Glutamatergic neuron (in vitro differentiated cells): ENCODE measurements around the gene CA9. TPM values are rescaled to one million over a fixed set of nuclear protein-coding genes. Genes with fewer than 3 reads are reported as not detected.

Source experiments
- DNase-seq: peaks from one replicate; pipeline ENCODE4 v3.0.0; 2022
- H3K27ac Mint-ChIP-seq: one replicate; pipeline ENCODE4 v1.8.0; 2020; ENCODE audit warnings: mild to moderate bottlenecking, mixed read lengths, inconsistent platforms; ENCODE audit not compliant: unreplicated experiment
- H3K27me3 Mint-ChIP-seq: one replicate; pipeline ENCODE4 v1.8.0; 2020; ENCODE audit warnings: mild to moderate bottlenecking, moderate library complexity, mixed read lengths, inconsistent platforms; ENCODE audit not compliant: unreplicated experiment
- H3K36me3 Mint-ChIP-seq: one replicate; pipeline ENCODE4 v1.8.0; 2020; ENCODE audit warnings: mild to moderate bottlenecking, mixed read lengths, inconsistent platforms; ENCODE audit not compliant: unreplicated experiment
- H3K4me1 Mint-ChIP-seq: one replicate; pipeline ENCODE4 v1.8.0; 2020; ENCODE audit warnings: mild to moderate bottlenecking, low read depth, mixed read lengths, inconsistent platforms; ENCODE audit not compliant: unreplicated experiment
- H3K4me3 Mint-ChIP-seq: one replicate; pipeline ENCODE4 v1.8.0; 2020; ENCODE audit warnings: mild to moderate bottlenecking, mixed read lengths, inconsistent platforms; ENCODE audit not compliant: unreplicated experiment
- H3K9me3 Mint-ChIP-seq: one replicate; pipeline ENCODE4 v1.8.0; 2020; ENCODE audit warnings: mild to moderate bottlenecking, moderate library complexity, mixed read lengths, inconsistent platforms; ENCODE audit not compliant: unreplicated experiment
- CTCF ChIP-seq: fragments of 200-600 bp; sonication (generic); IDR thresholded peaks from one replicate; pipeline ENCODE4 v1.5.0; 2021; ENCODE audit not compliant: partially characterized antibody, unreplicated experiment
- total RNA-seq: library from RNA; stranded (reverse); fragmentation: NEBNext Ultra II Directional; extraction: Animal tissue kit (Norgen Biotek cat#: 25700); gene quantifications from one replicate; pipeline ENCODE4 v1.2.1, GENCODE V29; 2021; ENCODE audit not compliant: unreplicated experiment

The CA9 gene
- total RNA-seq, 1 donor from 2014 or later, result not detected

DNA sequence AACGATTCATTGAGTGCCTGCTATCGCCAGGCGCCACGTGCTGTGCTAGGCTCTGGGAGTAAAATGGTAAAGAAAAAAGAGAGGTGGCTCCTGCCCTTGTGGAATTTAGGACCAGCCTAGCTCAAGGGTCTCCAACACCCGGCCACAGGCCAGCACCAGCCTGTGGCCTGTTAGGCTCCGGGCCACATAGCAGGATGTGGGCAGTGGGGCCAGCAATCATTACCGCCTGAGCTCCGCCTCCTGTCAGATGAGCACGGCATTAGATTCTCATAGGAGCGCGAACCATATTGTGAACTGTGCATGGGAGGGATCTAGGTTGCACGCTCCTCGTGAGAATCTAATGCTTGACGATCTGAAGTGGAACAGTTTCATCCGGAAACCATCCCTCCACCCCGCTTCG, 17.4 kb upstream of the CA9 start:
- no peaks in the 10 kb centered on the region for H3K36me3 Mint-ChIP-seq
- peak overlapping the region; percentile 83 for H3K4me3 Mint-ChIP-seq
- peak overlapping the region; percentile 99 for H3K27ac Mint-ChIP-seq
- H3K9me3 Mint-ChIP-seq, result peaks cover 20% of the 10 kb centered on the region
- H3K4me1 Mint-ChIP-seq, result peaks cover 15% of the 10 kb centered on the region
- DNase-seq, result no peak
- peaks cover 19% of the 10 kb centered on the region for H3K27me3 Mint-ChIP-seq
- no peak for TF ChIP-seq CTCF

DNA sequence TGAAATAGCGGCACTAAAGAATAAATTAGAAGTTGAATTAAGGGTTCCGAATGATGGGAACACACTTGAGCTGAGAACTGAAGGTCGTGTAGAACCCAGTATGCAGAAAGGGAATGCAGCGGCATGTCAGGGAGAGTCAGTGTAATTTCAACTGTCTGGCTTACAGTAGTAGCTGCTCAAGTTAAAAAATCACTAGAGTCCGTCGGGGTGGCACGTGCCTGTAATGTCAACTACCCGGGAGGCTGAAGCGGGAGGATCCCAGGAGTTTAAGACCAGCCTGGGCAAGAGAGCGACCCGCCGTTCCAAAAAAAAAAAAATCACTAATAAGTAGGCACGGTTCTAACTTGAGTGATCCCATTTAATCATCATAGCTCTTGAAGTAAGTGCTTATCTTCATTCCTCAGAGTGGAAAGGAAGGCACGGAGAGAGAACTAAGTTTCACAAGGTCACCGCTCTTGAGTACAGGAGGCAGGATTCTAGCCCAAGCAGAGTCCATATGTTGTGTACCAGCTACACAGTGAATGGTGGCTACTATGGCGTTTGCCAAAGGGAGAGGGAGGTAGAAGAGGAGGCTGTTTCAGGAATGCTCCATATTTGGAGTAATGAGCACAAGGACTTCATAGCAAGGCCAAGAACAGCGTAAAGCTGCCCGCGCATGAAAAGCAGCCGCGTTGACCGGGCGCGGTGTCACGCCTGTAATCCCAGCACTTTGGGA, 16.7 kb upstream of the CA9 start:
- peaks cover 15% of the 10 kb centered on the region for H3K27me3 Mint-ChIP-seq
- H3K4me1 Mint-ChIP-seq, result peaks cover 14% of the 10 kb centered on the region
- H3K36me3 Mint-ChIP-seq, result no peaks in the 10 kb centered on the region

DNA sequence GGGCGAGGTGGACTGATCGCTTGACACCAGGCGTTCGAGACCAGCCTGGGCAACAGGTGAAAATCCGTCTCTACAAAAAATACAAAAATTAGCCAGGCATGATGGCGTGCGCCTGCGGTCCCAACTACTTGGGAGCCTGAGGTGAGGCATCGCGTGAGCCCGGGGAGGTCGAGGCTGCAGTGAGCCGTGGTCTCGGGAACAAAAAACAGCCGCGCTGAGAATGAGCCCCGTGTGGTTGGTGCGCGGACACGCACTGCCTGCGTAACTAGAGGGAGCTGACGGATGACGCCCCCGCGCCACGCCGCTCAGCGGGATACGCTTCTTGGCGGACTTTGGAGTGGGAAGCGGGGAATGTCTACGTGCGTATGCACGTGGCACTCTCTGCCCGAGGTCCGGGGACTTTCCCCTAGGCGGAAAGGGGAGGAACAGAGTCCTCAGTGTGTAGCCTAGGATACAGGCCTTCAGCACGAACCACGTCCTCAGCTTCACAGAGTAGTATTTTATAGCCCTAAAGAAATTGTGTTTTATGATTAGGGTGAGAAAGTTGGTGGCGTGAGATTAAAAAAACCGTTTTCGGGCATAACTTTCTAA, 16.1 kb upstream of the CA9 start, which contains the start of gene RMRP:
Gene RMRP (minus strand): TSS at position 474 of the 591 bp plus-strand sequence.
- peak; percentile 91 for DNase-seq
- Mint-ChIP-seq H3K9me3 (peaks cover 20% of the 10 kb centered on the region), H3K36me3 (no peaks in the 10 kb centered on the region), H3K4me3 (peak within 1 kb of the TSS; percentile 91), H3K27me3 (peaks cover 15% of the 10 kb centered on the region), H3K27ac (peak within 1 kb of the TSS; percentile 99), H3K4me1 (peaks cover 14% of the 10 kb centered on the region)
- no peak for TF ChIP-seq CTCF

More for the DNA sequence above, 16.7 kb upstream of the CA9 start:
- peak overlapping the region; percentile 99 for H3K27ac Mint-ChIP-seq
- peak overlapping the region; percentile 83 for H3K4me3 Mint-ChIP-seq
- no peak for DNase-seq
- TF ChIP-seq CTCF, result no peak
- peaks cover 20% of the 10 kb centered on the region for H3K9me3 Mint-ChIP-seq

- Mint-ChIP-seq H3K36me3 (no peaks in the 10 kb centered on the region), H3K4me3 (peak within 1 kb of the TSS; percentile 91), H3K27me3 (peaks cover 16% of the 10 kb centered on the region), H3K4me1 (peaks cover 14% of the 10 kb centered on the region), H3K9me3 (peaks cover 20% of the 10 kb centered on the region), H3K27ac (peak within 1 kb of the TSS; percentile 99)
- TF ChIP-seq CTCF, result peak; percentile 89
- peak; percentile 92 for DNase-seq
Observed at GRCh38 chr9:35658137-35658967, 15.4 kb upstream of the CA9 start, which contains the start of gene CCDC107. Gene CCDC107, plus strand, starts transcription at chr9:35658292. Its CDS starts 88 bp downstream, at chr9:35658380.
